ENCODE measurements around the gene FBXO27.

The FBXO27 gene

DNA sequence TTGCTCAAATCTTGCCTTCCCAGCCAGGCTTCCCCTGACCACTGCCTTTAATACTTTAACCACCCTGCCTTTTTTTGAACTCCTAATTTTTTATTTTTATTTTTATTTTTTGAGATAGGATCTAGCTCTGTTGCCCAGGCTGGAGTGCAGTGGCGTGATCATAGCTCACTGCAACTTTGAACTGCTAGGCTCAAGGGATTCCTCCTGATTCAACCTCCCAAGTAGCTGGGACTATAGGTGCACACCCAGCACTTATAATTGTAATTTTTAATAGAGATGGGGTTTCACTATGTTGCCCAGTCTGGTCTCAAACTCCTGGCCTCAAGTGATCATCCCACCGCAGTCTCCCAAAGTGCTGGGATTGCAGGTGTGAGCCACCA is 21.7 kb upstream of the FBXO27 start:
- Mint-ChIP-seq H3K27me3 (peaks cover 2% of the 10 kb centered on the region), H3K27ac (no peak overlapping the region), H3K4me3 (no peak overlapping the region), H3K4me1 (ENCODE audit: low read depth) (no peaks in the 10 kb centered on the region), H3K36me3 (ENCODE audit: low read depth) (no peaks in the 10 kb centered on the region), H3K9me3 (no peaks in the 10 kb centered on the region)
- intact Hi-C loops (cut with micrococcal nuclease), result no loop called here

GRCh38 chr19:39053276-39054090 is 21.1 kb upstream of the FBXO27 start:
- H3K36me3 Mint-ChIP-seq (ENCODE audit: low read depth), result no peaks in the 10 kb centered on the region
- H3K4me3 Mint-ChIP-seq, result no peak overlapping the region
- no peaks in the 10 kb centered on the region for H3K9me3 Mint-ChIP-seq
- H3K4me1 Mint-ChIP-seq (ENCODE audit: low read depth), result no peaks in the 10 kb centered on the region
- H3K27ac Mint-ChIP-seq, result no peak overlapping the region
- H3K27me3 Mint-ChIP-seq, result peaks cover 2% of the 10 kb centered on the region
- intact Hi-C loops (cut with micrococcal nuclease), result no loop called here

DNA sequence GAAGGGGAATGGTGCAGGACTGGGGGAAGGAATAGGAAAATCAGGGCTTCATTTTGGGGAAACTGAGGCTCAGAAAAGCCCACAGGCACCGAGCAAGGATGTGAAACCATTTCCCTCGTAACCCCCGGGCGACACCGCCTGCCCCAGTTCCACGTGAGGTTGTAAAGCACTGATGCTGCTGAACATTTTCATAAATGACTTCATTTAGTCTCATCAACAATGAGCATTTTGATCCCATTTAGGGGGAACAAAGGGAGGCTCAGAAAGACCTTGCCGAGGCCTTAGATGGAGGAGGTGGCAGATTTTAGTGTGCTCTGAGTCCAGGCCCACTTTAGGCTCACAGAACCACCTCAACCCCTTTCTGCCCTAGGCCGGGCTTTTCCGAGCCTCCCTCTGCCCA is 20.5 kb upstream of the FBXO27 start:
- Mint-ChIP-seq H3K4me1 (ENCODE audit: low read depth) (no peaks in the 10 kb centered on the region), H3K4me3 (no peak overlapping the region), H3K36me3 (ENCODE audit: low read depth) (no peaks in the 10 kb centered on the region), H3K27me3 (peaks cover 2% of the 10 kb centered on the region), H3K27ac (no peak overlapping the region), H3K9me3 (no peaks in the 10 kb centered on the region)
- intact Hi-C loops (cut with micrococcal nuclease), result no loop called here

- H3K36me3 Mint-ChIP-seq (ENCODE audit: low read depth), result no peaks in the 10 kb centered on the region
- intact Hi-C loops (cut with micrococcal nuclease), result no loop called here
- H3K9me3 Mint-ChIP-seq, result no peaks in the 10 kb centered on the region
- no peaks in the 10 kb centered on the region for H3K4me1 Mint-ChIP-seq (ENCODE audit: low read depth)
- no peak overlapping the region for H3K4me3 Mint-ChIP-seq
- H3K27ac Mint-ChIP-seq, result no peak overlapping the region
- H3K27me3 Mint-ChIP-seq, result peaks cover 2% of the 10 kb centered on the region
Measured at GRCh38 chr19:39052243-39052746, 19.9 kb upstream of the FBXO27 start.

- Mint-ChIP-seq H3K4me1 (ENCODE audit: low read depth) (no peaks in the 10 kb centered on the region), H3K27me3 (peaks cover 5% of the 10 kb centered on the region), H3K9me3 (no peaks in the 10 kb centered on the region), H3K4me3 (no peak overlapping the region), H3K27ac (no peak overlapping the region), H3K36me3 (ENCODE audit: low read depth) (no peaks in the 10 kb centered on the region)
- intact Hi-C loops (cut with micrococcal nuclease), result no loop called here
Measured at GRCh38 chr19:39047073-39047472, 14.7 kb upstream of the FBXO27 start.

DNA sequence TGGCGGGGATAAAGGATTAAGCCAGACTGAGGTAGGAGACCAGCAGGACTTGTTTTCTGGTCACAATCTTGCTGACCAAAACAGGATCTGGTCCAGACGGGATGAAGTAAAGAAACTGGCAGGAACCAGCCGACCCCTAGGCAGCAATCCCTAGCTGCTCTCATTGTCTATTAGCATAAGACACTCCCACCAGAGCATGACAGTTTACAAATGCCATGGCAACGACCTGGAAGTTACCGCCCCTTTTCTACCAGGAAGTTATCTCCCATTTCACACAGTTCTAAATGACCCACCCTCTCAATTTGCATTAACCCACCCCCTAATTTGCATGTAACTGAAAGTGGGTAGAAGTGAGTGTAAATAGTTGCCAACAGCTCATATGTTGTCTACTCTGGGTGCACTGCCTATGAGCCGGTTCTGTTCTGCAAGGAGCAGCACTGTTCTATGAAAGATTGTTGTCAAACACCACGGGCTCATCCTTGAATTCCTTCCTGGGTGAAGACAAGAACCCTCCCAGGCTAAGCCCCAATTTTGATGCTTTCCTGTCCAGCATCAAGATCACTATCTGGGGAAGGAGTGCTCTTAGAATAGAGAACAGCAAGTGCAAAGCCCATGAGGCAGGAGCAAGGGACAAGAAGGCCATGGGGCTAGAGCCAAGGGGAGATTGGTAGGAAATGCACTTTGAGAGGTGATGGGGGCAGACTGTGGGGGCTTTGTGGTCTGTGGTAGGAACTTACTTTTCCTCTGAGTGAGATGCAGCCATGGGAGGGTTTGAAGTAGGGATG is 13.9 kb upstream of the FBXO27 start:
- intact Hi-C loops (cut with micrococcal nuclease), result no loop called here
- Mint-ChIP-seq H3K4me3 (no peak overlapping the region), H3K36me3 (ENCODE audit: low read depth) (no peaks in the 10 kb centered on the region), H3K4me1 (ENCODE audit: low read depth) (no peaks in the 10 kb centered on the region), H3K9me3 (no peaks in the 10 kb centered on the region), H3K27ac (no peak overlapping the region), H3K27me3 (peaks cover 5% of the 10 kb centered on the region)

GRCh38 chr19:39045506-39045905 is 13.2 kb upstream of the FBXO27 start:
- intact Hi-C loops (cut with micrococcal nuclease), result no loop called here
- H3K4me1 Mint-ChIP-seq (ENCODE audit: low read depth), result no peaks in the 10 kb centered on the region
- no peaks in the 10 kb centered on the region for H3K36me3 Mint-ChIP-seq (ENCODE audit: low read depth)
- H3K9me3 Mint-ChIP-seq, result no peaks in the 10 kb centered on the region
- no peak overlapping the region for H3K27ac Mint-ChIP-seq
- no peak overlapping the region for H3K4me3 Mint-ChIP-seq
- H3K27me3 Mint-ChIP-seq, result peaks cover 5% of the 10 kb centered on the region

GRCh38 chr19:39038098-39038497 is 5.7 kb upstream of the FBXO27 start:
- intact Hi-C loops (cut with micrococcal nuclease), result no loop called here
- Mint-ChIP-seq H3K4me3 (no peak overlapping the region), H3K36me3 (ENCODE audit: low read depth) (no peaks in the 10 kb centered on the region), H3K27ac (no peak overlapping the region), H3K4me1 (ENCODE audit: low read depth) (peaks cover 5% of the 10 kb centered on the region), H3K9me3 (no peaks in the 10 kb centered on the region), H3K27me3 (peaks cover 31% of the 10 kb centered on the region)

DNA sequence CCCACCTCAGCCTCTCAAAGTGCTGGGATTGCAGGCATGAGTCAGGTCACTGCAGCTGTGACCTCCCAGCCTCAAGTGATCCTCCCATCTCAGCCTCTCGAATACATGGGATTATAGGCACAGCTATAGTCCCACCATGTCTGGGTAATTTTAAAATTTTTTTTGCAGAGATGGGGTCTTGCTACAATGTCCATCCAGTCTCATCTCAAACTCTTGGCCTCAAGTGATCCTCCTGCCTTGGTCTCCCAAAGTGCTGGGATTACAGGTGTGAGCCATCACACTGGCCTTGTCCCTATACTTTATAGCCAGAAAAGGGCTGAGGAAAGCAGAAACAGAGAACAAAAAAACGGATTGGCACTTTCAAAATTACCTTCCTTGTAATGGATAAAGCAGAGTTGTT is 4.8 kb upstream of the FBXO27 start:
- Mint-ChIP-seq H3K4me3 (no peak overlapping the region), H3K9me3 (no peaks in the 10 kb centered on the region), H3K27me3 (peaks cover 40% of the 10 kb centered on the region), H3K4me1 (ENCODE audit: low read depth) (peaks cover 5% of the 10 kb centered on the region), H3K36me3 (ENCODE audit: low read depth) (no peaks in the 10 kb centered on the region), H3K27ac (no peak overlapping the region)
- intact Hi-C loops (cut with micrococcal nuclease), result no loop called here

DNA sequence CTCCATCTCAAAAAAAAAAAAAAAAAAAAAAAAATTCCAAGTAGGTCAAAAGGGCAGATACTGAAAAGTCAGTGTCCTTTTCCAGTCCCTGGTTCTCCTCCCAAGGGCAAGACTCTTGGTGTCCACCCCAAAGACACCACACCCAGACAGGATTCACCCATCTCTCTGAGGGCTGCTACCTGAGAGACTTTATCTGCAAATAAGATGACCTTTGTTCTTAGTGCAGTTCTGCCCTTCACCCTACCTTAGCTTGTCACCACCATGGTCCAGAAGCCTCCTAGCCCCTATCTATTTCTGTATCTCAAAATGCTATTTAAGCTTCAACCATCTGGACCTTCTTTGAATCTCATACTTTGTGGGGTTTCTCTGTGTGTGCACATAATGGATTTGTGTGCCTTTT is 4.2 kb upstream of the FBXO27 start:
- Mint-ChIP-seq H3K4me1 (ENCODE audit: low read depth) (peaks cover 8% of the 10 kb centered on the region), H3K36me3 (ENCODE audit: low read depth) (no peaks in the 10 kb centered on the region), H3K27me3 (peaks cover 46% of the 10 kb centered on the region), H3K4me3 (no peak overlapping the region), H3K9me3 (no peaks in the 10 kb centered on the region), H3K27ac (no peak overlapping the region)
- intact Hi-C loops (cut with micrococcal nuclease), result no loop called here

DNA sequence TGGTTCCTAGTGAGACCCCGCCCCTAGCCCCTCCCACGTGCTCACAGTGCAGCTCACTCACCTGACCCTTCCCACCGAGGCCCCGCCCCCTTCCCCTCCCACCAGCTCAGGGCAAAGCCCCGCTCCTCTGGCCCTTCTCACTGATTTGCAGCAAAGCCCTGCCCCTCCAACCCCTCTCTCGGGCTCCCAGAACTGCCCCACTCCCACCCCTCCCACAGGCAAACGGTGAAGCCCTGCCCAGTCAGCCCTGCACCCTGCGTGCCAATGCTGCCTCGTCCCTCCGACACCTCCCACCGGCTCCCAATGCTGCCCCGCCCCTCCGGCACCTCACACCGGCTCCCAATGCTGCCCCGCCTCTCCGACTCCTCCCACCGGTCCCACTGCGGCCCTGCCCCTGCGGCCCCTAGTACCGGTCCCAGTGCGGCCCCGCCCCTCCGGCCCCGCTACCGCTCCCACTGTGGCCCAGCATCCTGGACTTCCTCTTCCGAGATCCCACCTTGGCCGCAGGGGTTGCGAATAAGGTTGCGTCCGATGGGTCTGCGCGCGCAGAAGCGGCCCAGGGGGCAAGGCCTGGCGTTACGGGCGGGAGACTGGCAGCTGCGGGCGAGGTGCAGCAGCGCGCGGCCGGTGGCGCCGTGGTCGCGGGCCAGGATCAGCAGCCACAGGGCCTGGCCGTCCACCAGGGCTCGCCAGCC is 834 bp downstream of the FBXO27 start:
- Mint-ChIP-seq H3K4me1 (ENCODE audit: low read depth) (peaks cover 10% of the 10 kb centered on the region), H3K9me3 (peaks cover 13% of the 10 kb centered on the region), H3K36me3 (ENCODE audit: low read depth) (no peaks in the 10 kb centered on the region), H3K27me3 (peaks cover 50% of the 10 kb centered on the region), H3K27ac (no peak overlapping the region), H3K4me3 (peak overlapping the region; percentile 54)
- intact Hi-C loops (cut with micrococcal nuclease), result no loop called here

DNA sequence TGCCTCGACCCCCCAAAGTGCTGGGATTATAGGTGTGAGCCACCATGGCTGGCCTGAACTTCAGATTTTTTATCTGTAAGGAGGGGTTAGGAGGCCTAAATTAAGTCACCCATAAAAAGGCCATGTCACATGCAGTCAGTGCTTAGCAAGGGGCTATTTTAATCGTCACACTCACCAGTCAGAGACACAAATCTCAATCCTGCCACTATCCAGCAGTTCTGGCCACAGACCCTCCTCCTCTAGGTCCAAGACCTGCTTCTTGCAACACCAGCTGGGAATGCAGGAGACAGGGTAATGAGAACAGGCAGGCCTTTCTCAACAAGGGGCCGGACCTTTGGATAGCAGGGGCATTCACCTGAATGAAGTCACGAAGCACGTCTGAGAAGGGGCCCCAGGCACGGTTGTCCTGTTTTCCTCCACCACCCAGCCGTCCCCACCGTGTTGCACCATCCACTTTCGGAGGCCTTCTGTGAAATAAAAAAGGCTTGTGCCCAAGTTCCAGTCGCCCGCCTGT is 1.4 kb downstream of the FBXO27 start:
- peak overlapping the region; percentile 54 for H3K4me3 Mint-ChIP-seq
- no peaks in the 10 kb centered on the region for H3K36me3 Mint-ChIP-seq (ENCODE audit: low read depth)
- intact Hi-C loops (cut with micrococcal nuclease), result no loop called here
- H3K27me3 Mint-ChIP-seq, result peaks cover 49% of the 10 kb centered on the region
- H3K9me3 Mint-ChIP-seq, result peaks cover 13% of the 10 kb centered on the region
- peaks cover 10% of the 10 kb centered on the region for H3K4me1 Mint-ChIP-seq (ENCODE audit: low read depth)
- no peak overlapping the region for H3K27ac Mint-ChIP-seq

DNA sequence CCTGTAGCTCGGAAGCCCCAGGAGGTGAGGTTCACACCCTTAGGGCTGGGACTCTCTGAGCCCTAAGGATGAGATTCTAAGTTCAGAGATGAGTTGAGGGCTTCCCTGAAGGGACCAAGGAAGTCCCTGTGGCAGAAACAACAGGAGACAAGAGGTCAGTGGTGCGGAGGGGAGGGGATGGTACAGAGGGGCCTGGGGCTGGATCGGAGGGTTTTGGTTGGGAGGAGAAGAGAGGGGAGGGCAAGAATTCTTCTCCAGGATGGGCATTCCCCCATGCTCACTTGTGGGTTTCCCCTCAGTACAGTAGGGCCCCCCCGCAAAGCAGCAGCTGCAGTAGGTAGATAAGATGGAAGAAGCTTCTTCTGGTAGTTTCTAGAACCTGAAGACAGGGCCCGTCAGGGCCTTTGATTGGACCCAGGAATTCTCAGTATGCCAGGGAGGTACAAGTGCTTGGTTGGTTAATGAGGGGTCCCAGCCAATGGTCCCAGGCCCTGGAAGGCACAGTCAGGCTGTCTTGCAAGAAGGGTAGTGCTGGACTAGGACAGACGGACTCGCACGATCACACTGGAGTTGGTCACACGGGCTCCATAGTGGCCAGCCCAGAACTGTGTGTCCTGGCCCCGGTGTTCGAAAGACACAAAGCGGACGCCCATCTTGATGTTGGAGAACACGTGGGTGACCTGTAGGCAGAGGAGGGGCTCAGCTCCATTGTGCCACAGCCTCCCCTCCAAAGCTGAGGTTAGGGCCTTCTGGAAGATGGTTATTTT is 7.3 kb downstream of the FBXO27 start:
- Mint-ChIP-seq H3K36me3 (ENCODE audit: low read depth) (no peaks in the 10 kb centered on the region), H3K4me3 (no peak overlapping the region), H3K9me3 (peaks cover 13% of the 10 kb centered on the region), H3K27me3 (peaks cover 13% of the 10 kb centered on the region), H3K27ac (no peak overlapping the region), H3K4me1 (ENCODE audit: low read depth) (no peaks in the 10 kb centered on the region)
- intact Hi-C loops (cut with micrococcal nuclease), result no loop called here

All from dendritic cell treated with granulocyte-macrophage colony-stimulating factor and Interleukin-4, amounts not matched to agents 40 ng/mL and 50 ng/mL, for 4 days (primary cell).